HFF-Myc (cell line): ENCODE data around the gene DSE.

Source experiments
- DNase-seq: peaks from one replicate; pipeline ENCODE4 v3.0.0-alpha.2; 2011; ENCODE audit warnings: low read depth; ENCODE audit errors: extremely low read depth
- H3K4me3 ChIP-seq: replicated peaks from 2 replicates; pipeline ENCODE4 v1.5.1; 2011; ENCODE audit warnings: low read depth, mild to moderate bottlenecking, control low read depth, low read length
- TF ChIP-seq, protein P1 (sequence below): IDR thresholded peaks from 2 replicates; pipeline ENCODE4 v1.5.1; 2012; ENCODE audit warnings: mild to moderate bottlenecking, low read depth, low read length, control low read depth; ENCODE audit errors: missing control alignments

The DSE gene

GRCh38 chr6:116405652-116406356 is 35.1 kb downstream of the DSE start:
- no peak for DNase-seq
- TF ChIP-seq, protein P1, sequence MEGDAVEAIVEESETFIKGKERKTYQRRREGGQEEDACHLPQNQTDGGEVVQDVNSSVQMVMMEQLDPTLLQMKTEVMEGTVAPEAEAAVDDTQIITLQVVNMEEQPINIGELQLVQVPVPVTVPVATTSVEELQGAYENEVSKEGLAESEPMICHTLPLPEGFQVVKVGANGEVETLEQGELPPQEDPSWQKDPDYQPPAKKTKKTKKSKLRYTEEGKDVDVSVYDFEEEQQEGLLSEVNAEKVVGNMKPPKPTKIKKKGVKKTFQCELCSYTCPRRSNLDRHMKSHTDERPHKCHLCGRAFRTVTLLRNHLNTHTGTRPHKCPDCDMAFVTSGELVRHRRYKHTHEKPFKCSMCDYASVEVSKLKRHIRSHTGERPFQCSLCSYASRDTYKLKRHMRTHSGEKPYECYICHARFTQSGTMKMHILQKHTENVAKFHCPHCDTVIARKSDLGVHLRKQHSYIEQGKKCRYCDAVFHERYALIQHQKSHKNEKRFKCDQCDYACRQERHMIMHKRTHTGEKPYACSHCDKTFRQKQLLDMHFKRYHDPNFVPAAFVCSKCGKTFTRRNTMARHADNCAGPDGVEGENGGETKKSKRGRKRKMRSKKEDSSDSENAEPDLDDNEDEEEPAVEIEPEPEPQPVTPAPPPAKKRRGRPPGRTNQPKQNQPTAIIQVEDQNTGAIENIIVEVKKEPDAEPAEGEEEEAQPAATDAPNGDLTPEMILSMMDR: no peak
- H3K4me3 ChIP-seq: peak overlapping the region; percentile 22

- no peak for DNase-seq
- TF ChIP-seq, protein P1: no peak
These were observed 36.1 kb downstream of the DSE start for GRCh38 chr6:116406678-116407345.

GRCh38 chr6:116408491-116408890 is 37.7 kb downstream of the DSE start:
- no peak for DNase-seq
- H3K4me3 ChIP-seq: no peak overlapping the region
- TF ChIP-seq, protein P1: no peak

More at GRCh38 chr6:116406678-116407345, 36.1 kb downstream of the DSE start:
- H3K4me3 ChIP-seq: no peak overlapping the region

GRCh38 chr6:116409756-116410155 is 39.0 kb downstream of the DSE start:
- no peak overlapping the region for H3K4me3 ChIP-seq
- TF ChIP-seq, protein P1: no peak
- no peak for DNase-seq

- no peak overlapping the region for H3K4me3 ChIP-seq
- DNase-seq: no peak
- TF ChIP-seq, protein P1: no peak
These were observed 40.5 kb downstream of the DSE start for GRCh38 chr6:116411284-116411623.

GRCh38 chr6:116412270-116412669 is 41.5 kb downstream of the DSE start:
- TF ChIP-seq, protein P1: no peak
- DNase-seq: no peak
- no peak overlapping the region for H3K4me3 ChIP-seq
